AML-193 (cell line): ENCODE data around the gene VPS16.
A peak's percentile ranks its signal among the peaks of the same experiment; 100 is the strongest.

Source experiments
- DNase-seq, 2 experiments: peaks; one replicate each; lab custom pipeline; 2025; lab: John Stamatoyannopoulos, UW

Gene VPS16

DNA sequence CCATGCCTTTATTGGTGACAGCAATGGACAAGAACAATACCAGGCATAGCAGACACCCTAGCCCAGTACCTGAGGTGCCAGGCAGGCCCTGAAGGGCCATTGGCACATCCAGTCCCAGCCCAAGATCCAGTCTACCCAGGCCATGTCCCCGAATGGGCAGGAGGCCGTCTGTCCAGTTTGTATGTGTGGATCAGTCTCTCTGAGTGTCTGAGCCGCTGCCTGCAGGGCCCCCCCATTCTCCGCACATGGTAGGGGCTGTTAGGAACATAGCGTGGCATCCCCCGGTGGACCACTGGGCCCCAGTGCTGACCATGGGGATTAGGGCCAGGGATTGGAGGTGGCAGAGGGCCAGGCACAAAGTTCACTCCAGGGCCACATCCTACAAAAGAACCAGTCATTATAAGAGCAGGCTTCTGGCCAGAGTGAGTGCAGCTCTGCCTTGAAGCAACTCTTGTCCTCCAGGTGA is 5.2 kb upstream of the VPS16 start:
- no peak for DNase-seq

DNA sequence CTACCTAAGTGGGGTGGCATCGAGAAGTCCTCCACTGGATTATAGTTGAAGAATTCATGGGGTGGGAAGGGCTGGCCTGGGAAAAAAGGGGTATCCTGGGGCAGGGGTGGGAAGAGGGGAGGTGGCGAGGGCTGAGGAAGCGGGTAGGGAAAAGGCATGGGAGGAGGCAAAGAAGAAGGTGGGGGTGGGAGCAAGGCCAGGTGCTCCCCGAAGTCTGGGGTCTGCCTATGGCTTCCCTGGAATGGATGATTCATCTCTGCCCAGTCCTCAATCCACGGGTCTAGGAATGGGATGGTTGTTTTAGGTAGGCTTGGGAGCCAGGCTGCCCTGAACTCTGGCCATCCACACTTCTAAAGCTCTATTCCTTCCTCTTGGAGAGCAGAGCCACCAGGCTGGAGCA is 4.5 kb upstream of the VPS16 start:
- no peak for DNase-seq

DNA sequence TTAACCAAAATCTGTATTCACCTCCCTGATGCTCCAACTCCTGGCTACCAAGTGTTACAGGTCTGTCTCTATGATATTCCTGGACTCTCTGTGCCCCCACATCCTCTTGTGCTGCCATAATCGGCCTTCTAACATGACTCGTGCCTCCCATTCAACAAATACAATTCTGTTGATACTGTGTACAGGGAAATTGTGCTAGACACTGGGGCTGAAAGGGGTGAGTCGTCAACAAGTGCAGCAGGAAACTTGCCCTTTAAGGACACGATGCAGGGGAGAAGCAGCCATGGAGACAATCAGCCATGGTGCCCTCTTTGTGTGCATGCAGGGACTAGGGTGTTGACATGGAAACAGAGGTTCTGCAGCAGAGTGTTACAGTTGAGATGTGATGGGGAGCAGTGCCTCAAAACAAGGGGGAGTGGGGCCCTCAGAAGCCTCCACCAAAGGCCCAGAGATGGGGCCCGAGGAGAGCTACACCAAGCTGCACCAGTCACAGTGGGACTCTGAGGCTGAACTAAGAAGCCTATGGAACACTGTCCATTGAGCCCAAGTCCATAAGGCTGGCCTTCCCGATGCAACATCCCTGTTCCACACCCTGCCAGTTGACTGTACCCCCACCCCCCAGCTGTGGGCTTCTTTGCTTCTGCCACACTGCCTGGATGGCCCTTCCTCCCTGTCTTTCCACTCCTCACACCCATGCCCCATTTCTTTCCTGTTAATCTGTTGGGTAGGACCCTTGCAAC is 3.2 kb upstream of the VPS16 start:
- DNase-seq: no peak

DNA sequence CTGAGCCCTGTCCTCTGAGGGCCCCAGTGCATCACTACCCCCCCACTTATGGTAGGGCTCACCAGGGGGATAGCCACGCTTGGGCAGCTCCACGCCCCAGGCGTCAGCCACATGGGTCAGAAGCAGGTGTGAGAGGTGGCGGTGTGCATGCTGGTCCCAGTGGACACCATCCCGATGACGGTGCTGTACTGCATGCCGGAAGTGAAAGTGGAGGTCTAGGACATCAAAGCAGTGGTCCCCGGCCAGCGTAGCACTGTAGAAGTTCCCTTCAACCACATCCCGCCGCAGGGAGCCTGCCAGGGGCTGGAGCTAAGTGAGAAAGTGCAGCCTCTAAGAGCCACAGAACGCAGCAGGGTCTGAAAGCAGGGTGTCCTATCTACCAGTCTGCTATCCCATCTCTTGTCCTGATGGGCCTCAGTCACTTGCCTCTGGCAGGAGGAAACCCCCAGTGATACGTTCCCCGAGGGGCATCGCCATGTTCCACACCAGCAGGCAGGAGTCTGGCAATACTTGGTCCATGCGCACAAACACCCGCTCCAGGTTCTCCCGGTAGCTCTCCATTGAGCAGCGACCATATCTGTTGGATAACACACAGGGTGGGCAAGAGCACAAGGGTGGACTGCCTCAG is 2.3 kb upstream of the VPS16 start:
- no peak for DNase-seq

DNA sequence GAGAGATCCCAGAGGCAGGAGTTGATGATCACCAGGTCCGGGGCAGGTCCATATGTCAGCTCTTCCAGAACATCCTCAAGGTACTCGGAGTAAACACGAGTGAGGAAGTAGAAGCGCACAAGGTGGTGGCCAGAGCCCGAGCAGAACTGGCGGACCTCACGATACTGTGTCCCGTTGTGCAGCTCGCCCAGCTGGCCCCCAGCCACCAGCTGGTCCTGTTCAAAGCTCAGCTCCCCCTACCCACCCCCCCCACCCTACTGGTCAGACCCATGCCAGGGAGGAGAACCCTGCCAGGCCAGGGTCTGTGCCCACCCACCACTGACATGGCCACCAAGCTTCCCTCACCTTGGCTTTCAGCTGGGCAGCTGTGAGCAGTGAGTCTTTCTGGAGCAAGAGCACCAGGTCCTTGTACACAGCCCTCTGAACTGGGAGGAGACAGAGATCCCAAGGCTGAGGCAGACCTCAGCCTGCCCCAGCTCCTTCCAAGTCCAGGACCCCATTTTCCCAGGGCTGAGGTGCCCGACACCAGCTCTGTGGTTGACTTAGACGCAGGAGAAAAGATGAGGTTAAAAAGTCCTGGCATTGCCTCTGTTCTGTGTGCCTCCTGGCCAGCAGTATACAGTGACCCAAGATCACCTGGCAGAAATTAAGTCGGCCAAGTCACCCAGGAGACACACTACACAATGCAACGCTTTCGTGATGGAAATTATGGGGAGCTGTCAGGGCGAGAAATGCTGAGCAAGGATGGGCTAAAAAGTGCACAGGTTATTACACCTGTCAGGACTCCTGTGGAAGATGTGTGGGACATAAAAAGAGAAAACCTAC is 1.5 kb upstream of the VPS16 start:
- no peak for DNase-seq

DNA sequence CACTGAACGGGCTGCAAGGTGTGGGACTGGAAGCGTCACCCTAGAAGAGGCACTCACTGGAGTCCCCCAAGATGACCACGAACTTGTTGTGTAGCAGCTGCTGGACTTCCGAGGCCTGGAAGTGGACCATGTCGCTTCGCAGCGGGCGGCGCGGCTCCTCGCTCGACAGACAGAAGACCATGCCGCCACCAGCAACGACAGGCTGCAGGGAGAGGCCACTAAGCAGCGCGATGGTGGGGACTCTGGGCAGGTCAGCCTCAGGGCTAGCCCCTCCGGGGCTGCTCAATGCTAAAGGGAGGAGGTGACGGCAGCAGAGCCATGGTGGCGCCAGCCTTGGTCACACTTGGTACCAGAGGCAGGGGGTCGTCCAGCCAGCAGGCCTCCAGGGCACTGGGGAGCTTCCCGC is 810 bp upstream of the VPS16 start:
- DNase-seq: no peak

DNA sequence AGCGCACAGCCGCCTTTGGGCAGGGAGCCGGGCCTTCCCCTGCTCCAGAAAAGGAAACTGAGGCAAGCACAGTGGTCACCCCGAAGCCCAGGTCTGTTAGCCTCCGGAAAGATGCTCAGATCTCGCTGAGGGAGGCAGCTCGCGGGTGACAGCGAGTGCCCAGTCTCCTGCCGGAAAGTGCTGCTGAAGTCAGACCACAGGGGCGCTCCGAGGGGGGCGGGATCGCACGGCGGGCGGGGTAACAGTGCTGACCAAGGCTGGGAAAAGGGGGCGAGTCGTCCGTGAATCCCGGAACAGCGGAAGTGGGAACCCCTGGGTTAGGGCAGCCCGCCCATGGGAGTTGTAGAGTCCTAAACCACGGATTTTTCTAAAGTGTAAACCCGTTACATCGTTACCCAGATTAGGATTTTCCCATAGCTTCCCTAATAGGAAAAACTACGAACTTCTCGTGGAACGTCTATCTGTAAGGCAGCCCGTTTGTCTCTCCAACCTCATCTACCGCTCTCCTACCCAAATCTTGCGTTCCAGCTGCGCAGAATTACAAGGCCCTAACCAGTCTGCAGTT is 504 bp downstream of the VPS16 start:
- DNase-seq: no peak

DNA sequence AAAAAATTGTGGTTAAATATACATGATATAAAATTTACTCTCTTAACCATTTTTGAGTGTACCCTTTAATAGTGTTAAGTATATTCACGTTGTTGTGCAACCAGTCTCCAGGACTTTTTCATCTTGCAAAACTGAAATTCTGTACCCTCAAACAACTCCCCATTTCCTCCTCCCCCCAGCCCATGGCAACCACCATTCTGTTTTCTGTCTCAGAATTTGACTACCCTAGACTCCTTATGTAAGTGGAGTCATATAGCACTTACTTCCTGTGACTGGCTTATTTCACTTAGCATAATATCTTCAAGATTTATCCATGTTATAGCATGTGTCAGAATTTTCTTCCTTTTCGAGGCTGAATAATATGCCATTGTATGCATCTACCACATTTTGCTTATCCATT is 5.1 kb downstream of the VPS16 start:
- DNase-seq: peak; percentile 48 to 50

DNA sequence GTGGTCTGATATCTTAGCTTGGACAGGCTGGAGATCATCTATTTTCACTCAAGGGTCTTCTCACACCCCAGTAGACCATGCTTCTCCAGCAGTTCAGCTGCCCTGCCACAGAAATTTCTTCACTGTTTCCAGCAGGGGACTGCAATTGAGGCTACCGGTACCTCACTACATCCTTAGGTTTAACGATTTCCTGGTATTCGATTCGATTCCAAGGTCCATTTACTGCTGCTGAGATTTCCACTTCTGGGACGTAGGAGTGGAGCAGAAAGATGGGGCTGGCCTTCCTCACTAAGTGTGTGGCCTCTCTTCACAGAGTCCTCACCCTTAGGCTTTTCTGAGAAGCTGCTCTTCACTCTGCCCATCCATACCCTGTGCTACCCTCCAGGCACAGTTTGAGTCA is 6.2 kb downstream of the VPS16 start:
- DNase-seq: no peak

DNA sequence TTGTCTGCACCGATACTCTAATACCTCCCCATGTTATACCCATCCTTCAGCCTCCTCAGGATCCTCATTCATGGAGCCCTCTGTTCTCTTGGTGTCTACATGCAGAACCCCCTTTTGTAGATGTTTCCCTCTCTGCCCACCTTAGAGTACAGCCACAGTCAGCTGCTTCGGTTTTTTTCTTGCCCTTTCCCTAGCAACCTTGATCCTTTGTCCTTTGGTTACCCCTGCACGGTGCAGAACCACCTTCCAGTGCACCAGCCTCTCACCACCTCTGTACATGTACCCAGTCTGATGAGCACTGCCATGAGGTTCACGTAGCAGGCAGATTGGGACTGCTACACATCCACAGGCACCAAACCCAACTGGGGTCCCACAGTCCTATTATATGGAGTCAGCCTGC is 7.3 kb downstream of the VPS16 start:
- DNase-seq: no peak

DNA sequence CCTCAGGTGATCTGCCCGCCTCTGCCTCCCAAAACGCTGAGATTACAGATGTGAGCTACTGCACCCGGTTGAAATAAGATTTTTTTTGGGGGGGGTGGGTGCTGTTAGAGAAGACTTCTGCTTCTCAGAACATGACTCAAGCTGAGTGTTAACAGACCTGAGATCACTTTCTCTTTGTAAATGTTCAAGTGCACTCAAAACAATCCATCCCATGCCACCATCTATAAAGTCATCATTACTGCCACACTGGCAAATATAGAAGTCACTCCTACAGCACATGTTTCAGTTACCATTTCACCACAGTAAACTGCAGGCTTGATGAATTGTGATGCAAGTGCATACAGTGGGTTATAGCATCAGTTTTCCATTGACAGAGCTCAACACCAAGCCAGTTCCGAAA is 9.0 kb downstream of the VPS16 start:
- no peak for DNase-seq

DNA sequence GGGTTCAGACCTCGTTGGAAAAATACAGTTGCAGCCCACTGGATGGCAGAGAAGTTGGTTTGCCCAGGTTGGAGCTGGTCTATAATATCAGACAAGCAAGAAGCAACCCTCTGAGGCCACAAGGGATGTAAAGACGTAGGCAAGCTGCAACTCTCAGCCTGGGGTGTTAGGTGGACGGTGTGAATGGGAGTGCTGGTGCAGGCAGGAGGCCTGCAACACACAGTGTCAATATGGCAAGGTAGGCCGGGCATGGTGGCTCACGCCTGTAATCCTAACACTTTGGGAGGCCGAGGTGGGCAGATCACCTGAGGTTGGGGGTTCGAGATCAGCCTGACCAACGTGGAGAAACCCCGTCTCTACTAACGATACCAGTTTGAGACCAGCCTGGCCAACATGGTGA is 10.5 kb downstream of the VPS16 start:
- no peak for DNase-seq

DNA sequence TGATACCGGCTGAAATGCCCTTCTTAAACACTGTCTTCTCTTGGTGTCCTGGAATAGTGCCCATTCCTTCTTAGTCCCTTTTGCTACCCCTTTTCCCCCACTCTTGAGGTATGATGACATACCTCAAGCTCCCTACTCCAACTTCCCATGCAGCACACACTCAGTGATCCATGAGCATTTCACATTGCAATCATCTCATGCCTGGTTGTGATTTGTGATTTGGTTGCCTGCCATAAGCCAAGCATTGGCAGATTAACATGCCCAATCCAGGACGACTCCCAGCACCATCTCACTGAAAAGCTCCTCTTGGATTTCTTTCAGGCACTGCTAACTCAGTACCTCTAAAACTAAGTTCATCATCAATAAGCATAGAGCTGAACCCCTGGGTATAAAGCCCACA is 18.0 kb downstream of the VPS16 start:
- no peak for DNase-seq

DNA sequence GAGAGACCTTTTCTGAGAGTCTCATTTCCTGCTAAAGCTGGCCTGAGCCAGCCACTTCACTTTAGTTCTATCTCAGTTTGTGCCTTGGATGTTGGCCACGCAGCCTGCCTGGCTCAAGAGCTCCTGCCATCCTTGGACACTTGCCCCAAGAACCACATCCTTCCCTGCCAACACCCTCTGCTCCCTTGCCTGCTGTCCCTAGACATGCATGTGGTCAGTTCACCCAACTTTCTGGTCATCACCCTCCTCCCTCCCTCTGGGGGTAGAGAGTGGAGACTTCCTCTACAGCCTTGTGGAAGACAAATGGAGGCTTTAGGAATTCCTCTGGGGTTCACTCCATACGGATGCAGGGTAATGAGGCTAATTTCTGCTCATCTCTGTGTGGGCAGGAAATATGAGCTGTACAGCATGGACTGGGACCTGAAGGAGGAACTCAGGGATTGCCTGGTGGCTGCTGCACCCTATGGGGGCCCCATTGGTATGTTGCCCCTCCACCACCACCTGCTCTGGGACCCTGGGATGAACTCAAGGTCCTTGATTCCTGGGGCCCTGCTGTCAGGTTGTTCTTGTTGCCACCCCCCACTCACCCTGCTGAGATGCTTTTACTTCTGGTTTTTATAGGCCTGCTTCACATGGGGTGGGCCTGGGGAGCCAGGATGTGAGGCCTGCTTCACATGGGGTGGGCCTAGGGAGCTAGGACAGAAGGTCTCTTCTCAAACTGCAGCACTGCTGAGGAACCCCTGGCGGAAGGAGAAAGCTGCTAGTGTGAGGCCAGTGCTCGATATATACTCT is 19.0 kb downstream of the VPS16 start:
- peak; percentile 22 to 27 for DNase-seq

DNA sequence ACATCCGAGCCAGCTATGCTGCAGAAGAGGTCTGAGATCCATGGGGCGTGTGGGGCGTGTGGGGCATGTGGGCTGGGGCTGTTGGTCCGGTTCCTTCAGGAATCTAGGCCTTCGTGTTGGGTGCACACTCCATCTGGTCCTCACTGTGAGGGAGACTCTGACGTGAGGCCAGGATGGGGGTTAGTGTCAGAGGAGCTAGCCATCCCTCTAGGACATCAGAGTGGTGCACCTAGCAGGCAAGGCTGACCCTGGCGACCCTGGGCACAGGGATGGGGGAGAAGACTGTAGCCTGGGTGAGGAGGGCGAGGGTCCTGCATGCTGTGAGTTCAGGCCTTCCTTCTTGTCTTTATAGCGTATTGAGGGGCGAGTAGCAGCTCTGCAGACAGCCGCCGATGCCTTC is 24.1 kb downstream of the VPS16 start:
- no peak for DNase-seq

DNA sequence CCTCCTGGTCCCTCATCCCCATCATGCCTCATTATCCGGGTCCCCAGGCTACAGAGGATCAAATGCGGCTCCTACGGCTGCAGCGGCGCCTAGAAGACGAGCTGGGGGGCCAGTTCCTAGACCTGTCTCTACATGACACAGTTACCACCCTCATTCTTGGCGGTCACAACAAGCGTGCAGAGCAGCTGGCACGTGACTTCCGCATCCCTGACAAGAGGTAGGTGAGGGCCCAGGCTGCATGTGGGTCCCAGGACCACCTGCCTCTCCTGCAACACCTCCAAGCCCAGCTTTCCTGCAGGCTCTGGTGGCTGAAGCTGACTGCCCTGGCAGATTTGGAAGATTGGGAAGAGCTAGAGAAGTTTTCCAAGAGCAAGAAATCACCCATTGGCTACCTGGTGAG is 24.6 kb downstream of the VPS16 start:
- DNase-seq: no peak

DNA sequence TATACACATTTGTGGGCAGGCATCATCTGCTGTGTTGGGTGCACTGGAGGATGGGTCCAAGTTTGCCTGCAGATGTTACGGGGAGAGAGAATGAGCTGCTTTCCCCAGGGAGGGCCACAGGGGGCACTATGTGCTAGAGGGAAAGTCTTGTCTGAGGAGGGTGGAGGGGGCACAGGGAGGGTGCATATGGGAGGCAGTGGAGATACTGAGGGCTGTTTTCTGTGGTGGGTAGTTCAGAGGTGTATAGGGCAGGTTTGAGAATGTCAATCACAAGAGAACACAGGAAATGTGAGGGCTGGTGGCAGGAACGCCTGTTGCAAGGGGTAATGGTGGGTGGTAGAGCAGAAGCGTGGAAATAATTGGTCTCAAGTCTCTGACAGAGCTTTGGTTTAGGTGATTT is 25.1 kb downstream of the VPS16 start:
- no peak for DNase-seq

DNA sequence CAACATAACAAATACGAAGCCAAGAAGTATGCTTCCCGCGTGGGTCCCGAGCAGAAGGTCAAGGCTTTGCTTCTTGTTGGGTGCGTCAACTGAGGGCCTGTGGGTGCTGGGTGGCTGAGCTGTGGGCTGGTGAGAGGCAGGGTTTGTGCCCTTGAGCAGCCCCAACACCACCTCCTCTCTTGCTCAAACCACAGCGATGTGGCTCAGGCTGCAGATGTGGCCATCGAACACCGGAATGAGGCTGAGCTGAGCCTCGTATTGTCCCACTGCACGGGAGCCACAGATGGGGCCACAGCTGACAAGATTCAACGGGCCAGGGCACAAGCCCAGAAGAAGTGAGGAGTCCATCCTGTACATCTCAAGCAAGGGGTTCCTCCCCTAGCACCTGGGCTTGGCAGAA is 25.7 kb downstream of the VPS16 start:
- DNase-seq: no peak

DNA sequence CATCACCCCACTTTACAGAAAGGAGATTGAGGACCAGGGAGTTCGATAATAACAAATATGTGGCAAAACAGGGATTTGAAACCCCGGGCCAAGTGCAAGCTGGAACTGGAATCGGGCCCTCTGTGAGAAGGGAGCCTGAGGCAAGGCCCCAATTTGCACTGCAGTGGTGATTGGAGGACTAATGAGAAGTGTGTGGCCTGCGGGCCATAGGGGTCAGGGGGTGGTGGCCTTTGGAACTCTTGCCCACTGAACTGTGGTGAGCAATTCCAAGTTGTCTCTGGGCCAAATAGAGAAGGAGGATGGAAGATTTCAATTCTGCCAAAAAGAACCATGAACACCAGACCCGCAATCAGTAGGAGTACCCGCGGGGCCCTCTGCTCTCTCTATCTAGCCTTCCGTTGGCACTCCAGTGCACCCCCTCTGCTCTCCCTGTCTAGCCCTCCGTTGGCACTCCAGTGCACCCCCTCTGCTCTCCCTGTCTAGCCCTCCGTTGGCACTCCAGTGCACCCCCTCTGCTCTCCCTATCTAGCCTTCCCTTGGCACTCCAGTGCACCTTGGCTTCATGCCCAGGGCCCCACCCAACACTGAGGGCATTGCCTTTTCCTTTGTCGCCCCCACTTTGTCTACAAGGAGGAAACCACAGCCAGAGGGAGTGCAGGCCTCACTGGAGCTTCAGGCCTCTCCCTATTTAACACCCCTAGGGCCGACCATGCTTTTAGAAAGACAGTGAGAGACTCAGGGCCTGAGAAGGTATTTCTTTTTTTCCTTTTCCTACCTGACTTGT is 26.7 kb downstream of the VPS16 start:
- no peak for DNase-seq

DNA sequence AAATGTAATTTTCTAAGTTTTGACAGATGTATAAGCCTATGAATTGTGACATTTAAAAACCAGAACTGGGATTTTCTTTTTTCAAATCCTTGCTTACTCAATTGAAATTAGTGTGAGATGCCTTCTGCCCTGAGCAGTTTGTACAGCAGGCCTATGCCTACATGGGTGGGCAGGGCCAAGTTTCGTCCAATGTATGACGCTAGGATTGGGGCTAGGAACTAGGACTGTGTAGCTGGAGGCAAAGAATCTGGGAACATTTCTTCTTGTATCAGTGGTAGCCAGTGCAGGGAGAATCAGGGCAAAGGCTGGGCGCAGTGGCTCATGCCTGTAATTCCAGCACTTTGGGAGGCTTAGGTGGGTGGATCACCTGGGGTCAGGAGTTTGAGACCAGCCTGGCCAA is 28.8 kb downstream of the VPS16 start:
- no peak for DNase-seq

DNA sequence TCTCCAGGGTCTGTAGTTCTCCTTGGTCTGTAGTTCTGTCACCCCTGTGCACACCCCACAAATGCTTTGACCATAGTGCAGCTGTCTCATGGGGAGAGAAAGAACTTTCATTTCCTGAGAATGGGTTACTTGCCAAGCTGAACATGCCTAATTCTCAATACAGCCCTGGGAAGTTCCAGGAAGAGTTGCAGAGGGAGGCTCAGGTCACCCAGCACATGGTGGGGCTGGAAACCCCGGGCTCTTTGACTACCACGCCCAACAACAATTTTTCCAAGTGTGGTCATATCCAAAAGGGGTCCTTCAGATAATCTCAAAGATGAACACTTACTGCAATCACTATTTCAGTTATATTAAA is 30.5 kb downstream of the VPS16 start:
- no peak for DNase-seq
